GM19043 (cell line): ENCODE measurements around the gene ACER3.
A peak's percentile ranks its signal among the peaks of the same experiment; 100 is the strongest.
"Not testable (repeated sequence)": the region's sequence is repeated elsewhere in the genome, so short reads cannot be mapped to it uniquely, and the experiment has no call there.

Experiments
- ATAC-seq: cut with Tn5 transposase; IDR thresholded peaks from one replicate; pipeline ENCODE4 v1.9.1; 2021; ENCODE audit warnings: low read depth; ENCODE audit not compliant: unreplicated experiment

Gene ACER3

DNA sequence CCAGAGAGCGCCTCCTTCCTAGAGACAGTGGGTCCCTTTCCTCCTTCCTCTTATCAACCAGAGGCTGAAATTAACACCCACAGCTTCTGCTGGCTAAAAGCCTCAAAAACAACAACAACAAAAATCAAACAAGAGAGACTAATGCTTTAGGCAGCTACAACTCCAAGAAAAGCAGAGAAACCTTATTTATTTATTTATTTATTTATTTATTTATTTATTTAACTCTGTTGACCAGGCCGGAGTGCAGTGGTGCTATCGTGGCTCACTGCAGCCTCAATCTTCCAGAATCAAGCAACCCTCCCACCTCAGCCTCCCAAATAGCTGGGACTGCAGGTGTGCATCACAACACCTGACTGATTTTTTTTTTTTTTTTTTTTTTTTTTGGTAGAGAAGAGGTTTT is 170.9 kb downstream of the ACER3 start:
- ATAC-seq, result no peak

DNA sequence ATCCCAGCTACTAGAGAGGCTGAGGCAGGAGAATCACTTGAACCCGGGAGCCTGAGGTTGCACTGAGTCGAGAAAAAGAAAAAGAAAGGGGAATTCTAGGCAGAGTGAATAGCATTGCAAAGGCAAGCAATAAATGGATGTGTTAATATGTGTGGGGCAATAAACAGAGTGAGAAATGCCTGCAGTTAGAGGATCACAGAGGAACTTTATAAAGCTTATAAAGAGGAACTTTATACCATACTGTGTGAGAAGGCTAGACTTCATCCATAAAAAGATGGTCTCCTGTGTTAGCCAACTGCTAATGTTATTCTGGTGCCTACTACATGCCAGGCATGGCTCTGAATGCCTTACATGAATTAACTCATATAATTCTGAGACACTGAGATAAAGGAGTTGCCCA is 174.3 kb downstream of the ACER3 start:
- no peak for ATAC-seq

DNA sequence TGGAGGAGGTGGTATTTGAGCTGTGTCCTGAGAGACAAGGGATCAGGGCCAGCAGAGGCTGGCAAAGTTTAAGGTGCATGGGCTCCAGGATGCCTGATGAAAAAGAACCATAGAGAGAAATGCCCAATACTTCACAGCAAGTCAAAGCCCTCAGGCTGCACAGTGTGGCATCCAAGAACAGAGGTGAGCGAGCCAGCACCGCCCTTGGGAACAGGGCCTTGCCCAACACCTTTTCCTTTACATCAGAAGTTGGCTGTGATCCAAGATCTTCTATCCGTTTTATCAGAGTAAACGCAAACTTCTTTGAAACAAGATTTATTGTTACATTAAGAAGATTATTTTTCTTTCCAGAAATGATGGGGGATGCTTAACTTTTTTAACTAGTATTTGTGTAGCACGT is 174.9 kb downstream of the ACER3 start:
- no peak for ATAC-seq

DNA sequence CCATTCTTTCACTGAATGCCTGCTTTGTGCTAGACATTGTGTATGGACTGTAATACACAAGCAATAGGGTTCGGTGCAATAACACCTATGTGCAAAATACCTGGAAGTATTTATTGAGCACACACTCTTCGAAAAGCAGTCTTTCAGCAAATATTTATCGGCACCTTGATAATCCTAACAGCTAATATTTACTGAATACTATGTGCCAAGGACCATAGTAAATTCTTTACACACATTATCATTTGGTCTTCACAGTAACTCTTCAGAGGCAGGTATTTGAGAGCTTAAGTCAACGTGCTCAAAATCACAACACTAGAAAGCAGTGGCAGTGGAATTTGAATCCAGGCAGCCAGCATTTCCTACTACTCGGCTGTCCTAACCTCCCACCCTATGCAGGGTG is 175.7 kb downstream of the ACER3 start:
- ATAC-seq, result no peak

DNA sequence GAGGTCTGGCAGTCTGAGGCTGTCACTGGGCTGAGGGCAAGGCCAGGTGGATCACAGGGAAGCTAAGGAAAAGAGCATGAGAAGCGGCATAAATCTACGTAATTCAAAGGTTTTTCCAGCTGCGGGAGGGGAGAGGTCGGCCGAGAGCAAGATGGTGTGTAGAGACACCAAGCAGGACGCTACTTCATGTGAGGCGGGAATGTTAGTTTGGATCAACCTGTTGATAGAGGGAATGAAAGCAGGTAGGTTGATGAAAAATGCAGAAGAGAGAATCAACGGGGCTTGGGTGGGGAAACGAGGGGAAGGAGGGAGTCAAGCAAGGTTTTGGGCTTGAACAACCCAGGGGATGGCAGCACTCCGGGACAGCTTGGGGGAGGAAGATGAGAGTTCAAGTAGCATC is 176.3 kb downstream of the ACER3 start:
- no peak for ATAC-seq

DNA sequence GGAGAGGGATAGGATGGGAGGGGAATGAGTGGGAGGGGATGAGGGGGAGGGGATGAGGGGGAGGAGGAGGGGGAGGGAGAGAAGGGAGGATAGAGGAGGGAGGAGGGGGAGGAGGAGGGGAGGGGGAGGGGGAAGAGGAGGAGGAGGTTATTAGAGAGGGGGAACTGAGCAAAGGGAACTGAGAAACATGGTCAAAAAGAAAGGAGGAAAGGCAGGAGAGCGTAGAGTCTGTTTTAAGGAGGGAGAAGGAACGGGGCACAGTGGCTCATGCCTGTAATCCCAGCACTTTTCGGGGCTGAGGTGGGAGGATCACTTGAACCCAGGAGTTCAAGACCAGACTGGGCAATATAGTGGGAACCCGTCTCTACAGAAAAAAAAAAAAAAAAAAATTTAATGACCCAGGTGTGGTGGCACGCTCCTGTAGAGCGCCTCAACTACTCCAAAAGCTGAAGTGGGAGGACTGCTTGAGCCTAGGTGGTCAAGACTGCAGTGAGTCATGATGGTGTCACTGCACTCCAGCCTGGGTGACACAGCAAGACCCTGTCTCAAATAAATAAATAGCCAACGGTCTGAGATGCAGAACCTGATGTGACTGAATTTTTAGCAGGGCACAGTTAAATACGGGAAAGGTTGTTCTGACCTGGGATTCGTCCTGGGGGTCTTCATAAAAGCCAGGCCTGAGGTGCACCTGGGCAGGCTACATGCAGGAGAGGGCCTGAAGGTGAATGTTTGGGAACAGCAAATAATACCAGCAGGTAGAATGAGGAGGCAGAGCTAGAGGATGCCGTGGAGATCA is 177.5 kb downstream of the ACER3 start:
- ATAC-seq, result no peak

DNA sequence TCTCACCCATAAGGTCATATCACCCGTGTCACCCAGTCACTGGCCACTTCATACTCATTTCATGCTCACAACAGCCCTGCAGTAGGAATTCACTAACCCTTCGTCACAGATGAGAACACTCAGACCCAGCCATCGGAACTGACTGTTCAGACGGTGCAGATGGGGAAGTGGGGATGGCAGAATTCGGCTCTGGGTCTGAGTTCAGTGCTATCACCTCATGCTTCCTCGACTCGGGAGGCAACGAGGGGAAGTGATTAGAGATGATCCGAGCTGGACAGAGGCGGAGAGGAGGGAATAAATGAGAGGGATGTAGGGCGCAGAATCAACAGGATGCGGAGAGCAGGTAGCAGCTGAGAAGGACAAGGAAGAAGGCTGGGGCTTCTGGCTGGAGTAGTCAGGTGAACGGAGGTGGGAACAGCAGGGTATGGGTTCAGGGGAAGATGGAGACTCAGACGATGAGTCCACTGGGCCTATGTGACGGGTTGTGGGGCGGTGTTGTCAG is 178.2 kb downstream of the ACER3 start:
- ATAC-seq, result peak; percentile 65

DNA sequence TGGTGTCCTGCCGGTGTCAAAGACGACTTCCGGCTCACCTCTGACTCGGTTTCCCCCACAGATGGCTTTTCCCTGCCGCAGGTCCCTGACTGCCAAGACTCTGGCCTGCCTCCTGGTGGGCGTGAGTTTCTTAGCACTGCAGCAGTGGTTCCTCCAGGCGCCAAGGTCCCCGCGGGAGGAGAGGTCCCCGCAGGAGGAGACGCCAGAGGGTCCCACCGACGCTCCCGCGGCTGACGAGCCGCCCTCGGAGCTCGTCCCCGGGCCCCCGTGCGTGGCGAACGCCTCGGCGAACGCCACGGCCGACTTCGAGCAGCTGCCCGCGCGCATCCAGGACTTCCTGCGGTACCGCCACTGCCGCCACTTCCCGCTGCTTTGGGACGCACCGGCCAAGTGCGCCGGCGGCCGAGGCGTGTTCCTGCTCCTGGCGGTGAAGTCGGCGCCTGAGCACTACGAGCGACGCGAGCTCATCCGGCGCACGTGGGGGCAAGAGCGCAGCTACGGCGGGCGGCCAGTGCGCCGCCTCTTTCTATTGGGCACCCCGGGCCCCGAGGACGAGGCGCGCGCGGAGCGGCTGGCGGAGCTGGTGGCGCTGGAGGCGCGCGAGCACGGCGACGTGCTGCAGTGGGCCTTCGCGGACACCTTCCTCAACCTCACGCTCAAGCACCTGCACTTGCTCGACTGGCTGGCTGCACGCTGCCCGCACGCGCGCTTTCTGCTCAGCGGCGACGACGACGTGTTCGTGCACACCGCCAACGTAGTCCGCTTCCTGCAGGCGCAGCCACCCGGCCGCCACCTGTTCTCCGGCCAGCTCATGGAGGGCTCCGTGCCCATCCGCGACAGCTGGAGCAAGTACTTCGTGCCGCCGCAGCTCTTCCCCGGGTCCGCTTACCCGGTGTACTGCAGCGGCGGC is 179.0 kb downstream of the ACER3 start:
- no peak for ATAC-seq

DNA sequence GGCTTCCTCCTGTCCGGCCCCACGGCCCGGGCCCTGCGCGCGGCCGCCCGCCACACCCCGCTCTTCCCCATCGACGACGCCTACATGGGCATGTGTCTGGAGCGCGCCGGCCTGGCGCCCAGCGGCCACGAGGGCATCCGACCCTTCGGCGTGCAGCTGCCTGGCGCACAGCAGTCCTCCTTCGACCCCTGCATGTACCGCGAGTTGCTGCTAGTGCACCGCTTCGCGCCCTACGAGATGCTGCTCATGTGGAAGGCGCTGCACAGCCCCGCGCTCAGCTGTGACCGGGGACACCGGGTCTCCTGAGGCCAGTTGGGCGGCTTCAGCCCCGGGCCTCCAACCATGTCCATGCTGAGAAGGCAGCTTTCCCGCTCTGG is 179.7 kb downstream of the ACER3 start:
- no peak for ATAC-seq

DNA sequence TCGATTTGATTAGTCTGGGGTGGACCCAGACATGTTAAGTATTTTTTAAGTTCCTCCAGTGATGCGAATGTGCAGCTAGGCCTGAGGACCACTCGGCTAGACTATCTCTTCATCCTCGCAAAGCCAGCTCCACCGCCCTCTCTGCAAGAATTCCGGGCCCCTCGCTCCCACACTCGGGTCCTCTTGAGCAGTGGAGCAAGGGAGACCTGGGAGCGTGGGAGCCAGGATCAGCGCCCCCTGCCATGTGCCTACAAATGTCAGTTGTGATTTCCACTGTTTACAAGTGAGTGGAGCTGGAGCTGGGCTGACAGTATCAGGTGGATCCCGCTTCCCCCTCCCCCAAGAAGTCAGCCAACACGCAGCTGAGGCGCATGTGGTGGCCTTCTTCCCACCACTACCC is 180.2 kb downstream of the ACER3 start:
- no peak for ATAC-seq

DNA sequence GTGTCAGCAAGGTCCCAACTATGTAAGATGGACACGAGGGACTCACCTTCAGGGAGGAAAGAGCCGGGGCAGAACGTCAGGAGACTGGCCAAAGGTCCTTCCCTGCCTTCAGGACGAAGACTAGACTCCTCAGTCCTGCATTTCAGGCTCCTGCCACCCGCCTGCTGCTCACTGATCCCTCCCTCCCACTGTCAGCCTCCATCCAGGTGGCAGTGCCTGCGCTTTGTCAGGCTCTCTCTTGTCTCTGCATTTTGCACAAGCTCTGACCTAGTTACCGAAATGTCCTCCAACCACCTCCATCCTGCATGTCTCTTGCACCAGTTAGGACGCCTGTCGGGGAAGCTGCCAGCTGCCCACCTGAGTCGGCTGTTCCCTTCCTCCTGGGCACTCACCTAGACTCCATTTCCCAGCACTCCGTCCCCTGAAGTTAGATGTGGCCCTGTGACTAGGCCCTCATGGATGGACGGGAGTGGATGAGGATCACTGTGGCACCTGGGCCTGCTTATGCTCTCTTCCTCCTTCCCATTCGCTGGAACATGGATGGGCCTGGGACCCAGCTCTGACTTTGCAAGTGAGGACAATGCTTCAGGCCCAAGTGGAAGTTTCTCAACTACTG is 181.5 kb downstream of the ACER3 start:
- ATAC-seq, result no peak

DNA sequence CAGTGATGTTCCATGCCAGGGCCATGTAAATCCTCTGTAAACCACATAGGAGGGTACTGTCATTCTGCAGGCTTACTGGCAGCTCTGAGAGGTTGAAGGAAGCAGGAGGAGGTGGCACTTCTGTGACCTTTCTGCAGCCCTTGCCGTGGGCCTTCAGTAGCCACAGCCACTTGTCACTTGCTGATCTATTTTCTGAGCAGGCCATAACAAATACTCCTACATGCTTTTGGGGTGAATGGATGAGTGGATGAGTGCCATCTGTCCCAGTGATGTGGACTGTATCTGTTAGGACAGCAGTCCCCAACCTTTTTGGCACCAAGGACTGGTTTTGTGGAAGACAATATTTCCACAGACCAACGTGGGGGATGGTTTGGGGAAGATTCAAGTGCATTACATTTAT is 183.6 kb downstream of the ACER3 start:
- no peak for ATAC-seq

DNA sequence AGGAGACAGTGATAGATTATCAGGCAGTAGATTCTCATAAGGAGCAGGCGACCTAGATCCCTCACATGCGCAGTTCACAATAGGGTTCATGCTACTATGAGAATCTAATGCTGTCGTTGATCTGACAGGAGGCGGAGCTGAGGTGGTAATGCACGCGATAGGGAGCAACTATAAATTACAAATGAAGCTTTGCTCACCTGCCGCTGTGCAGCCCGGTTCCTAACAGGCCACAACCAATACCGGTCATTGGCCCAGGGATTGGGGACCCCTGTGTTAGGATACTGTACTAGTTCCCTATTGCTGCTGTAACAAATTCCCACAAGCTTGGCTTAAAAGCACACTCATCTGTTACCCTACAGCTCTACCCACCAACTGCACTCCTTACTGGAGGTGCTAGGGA is 184.2 kb downstream of the ACER3 start:
- ATAC-seq, result no peak

DNA sequence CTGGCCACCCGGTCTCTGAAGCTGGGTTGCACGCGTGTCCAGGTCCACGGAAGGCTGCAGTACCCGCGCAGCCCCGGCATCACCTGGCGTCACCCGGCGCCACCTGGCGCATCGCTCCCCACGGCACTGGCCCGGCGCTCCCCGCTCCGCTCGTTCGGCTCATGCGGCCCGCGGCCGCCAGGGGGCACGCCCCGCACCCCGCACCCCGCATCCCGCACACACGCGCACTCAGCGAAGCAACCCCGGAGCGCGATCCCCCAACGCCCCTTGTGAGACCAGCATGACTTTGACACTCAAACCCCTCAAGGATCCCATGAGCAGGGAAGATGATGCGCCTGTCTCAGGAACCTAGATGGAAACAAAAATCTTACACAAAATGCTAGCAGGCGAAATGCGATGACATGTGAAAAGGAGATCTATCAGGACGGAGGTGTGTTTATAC is 185.4 kb downstream of the ACER3 start:
- no peak for ATAC-seq

DNA sequence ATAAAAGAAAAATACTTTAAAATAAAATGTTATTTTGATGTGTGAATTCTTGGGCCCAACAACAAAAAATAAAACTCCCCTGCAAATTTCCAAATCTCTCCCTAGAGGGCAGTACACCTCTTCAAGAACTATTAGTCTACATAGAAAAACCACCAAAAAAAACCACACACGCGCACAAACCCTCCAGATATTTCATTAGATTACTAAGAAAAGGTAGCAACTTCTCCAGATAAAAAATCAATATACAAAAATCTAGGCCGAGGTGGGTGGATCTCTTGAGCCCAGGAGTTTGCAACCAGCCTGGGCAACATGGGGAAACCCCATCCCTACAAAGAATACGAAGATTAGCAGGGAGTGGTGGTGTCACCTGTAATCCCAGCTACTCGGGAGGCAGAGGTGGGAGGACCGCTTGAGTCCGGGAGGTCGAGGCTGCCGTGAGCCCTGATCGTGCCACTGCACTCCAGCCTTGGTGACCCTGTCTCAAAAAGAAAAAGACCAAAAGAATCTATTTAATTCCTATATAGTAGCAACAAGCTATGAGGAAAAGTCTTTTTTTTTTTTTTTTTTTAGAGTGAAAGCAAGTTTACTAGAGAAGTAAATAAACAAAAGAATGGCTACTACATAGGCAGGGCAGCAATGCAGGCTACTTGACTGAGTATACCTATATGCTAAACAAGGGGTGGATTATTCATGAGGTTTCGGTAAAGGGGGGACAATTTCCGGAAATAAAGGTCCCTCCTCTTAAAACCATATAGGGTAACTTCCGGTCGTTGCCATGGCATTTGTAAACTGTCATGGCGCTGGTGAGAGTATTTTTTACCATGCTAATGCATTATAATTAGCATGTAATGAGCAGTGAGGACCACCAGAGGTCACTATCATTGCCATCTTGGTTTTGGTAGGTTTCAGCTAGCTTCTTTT is 186.5 kb downstream of the ACER3 start:
- peak; percentile 74 for ATAC-seq

DNA sequence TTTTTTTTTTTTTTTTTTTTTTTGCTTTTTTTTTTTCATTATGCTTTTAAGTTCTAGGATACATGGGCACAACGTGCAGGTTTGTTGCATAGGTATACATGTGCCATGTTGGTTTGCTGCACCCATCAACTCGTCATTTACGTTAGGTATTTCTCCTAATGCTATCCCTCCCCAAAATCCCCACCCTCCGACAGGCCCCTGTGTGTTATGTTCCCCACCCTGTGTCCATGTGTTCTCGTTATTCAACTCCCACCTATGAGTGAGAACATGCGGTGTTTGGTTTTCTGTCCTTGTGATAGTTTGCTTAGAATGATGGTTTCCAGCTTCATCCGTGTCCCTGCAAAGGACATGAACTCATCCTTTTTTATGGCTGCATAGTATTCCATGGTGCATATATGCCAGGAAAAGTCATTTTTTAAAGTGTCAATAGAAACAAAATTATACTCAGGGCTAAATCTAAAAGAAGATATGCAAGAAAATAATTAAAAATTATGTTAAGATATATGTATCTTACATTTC is 187.3 kb downstream of the ACER3 start:
- ATAC-seq, result not testable (repeated sequence)

DNA sequence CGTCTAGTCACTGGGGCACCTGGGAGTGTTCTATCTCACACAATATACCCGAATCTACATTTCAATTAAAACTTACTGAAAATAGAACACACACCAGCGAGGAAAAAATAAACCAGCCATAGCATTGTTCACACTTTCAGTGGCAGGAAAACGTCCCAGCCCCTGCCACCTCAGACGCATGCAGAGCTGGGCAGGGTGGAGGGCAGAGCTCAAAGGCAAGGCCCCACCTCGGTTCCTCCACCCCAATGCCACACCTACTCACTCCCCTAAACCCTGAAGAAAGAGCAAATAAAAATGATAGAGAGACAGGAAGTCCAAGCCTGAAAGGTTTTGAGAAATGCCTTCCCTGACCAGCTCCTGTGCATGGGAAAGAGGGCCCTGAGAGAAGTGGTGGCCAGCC is 188.3 kb downstream of the ACER3 start:
- no peak for ATAC-seq

DNA sequence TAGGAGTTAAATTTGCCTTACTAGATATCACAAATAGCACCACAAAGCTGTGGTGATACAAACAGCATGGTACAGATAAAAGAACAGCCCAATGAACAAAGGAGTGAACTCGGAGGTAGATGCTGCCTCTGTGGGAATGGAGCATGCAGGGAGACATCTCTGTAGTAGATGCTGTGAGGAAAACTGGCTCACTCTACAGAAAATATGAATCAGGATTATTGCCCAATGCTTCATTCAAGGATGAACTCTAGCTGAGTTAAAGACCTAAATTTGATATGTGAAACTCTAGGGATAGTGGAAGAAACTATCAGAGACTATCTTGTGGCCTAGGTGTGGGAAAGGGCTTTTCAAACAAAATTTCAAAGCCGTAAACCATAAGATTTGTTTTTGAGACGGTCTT is 190.8 kb downstream of the ACER3 start:
- ATAC-seq, result no peak

DNA sequence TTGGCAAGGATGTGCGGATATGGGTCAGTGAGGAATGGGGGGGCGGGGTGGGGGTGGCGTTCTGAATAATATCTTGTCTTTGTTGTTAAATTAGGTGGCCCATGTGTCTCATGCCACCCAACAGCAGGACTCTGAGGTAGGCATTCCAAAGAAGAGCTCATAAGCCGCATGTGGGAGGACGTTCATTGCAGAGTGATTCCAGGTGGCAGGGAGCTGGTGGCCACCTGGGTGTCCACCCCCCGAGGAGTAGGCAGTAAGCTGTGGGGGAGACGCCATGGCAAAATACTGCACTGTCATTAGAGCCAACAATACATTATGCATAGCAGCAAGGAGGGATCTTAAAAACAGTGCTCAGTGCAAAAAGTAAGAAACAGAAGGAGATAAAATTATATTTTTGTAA is 191.8 kb downstream of the ACER3 start:
- ATAC-seq, result no peak
